KG1 (cell line): ENCODE results near the gene IKZF1.

Experiments
- DNase-seq: peaks from one replicate; lab custom pipeline; 2025; lab: John Stamatoyannopoulos, UW

Gene IKZF1

DNA sequence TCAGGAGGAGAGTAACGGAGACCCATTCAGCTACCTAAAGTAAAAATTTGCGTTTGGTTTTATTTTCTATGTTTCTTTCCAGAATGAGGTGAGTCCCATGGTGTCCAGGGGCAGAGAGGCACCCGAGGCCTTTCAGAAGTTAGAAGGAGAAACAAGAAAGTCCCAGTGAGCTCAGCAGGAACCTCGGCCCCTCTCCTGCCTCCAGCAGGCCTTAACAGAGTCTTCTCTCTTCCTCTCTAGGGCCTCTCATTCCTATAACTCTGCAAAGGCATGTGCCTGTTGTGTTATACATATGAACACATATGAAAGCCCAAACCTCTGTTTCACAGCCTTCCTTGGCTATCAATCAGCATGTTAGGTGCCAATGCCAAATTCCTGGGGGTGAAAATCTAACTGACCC, 20.8 kb upstream of the IKZF1 start:
- DNase-seq = no peak

DNA sequence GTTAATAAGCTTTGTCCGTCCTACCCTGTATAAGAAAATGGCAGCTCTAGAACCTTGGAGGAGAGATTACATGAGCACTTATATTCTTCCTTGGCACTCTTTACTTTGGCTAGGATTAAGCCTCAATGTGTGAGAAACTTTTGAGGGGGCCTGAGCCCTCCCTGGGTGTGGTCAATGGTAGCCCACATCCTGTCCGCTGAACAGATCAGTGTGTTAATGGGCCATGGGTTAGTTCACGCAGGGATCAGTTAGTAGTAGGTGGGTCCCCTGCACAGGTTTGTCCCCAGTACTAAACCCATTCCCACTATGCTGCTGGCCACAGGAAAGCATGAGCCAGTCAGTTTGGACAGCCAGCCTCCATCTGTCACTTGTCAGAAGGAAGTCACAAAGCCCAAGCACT, 20.2 kb upstream of the IKZF1 start:
- DNase-seq = no peak

DNA sequence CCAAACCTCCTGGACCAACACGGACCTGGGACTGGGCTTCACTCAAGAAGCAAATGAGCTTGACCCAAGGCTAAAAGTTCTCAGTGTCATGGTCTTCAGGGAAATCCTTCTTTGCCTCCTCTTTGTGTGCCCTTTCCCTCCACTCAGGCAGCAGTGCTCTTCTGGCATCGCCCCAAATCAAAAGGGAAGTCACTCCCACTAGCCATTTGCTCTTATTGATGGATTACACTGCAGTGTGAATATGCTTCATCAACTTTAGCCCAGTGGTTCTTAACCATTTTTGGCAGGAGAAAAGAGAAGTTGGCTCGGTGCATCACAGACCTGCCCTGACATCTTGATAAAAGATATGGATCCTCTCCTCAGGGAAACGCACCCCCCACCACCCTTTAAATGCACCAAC, 19.2 kb upstream of the IKZF1 start:
- DNase-seq = peak; percentile 11

DNA sequence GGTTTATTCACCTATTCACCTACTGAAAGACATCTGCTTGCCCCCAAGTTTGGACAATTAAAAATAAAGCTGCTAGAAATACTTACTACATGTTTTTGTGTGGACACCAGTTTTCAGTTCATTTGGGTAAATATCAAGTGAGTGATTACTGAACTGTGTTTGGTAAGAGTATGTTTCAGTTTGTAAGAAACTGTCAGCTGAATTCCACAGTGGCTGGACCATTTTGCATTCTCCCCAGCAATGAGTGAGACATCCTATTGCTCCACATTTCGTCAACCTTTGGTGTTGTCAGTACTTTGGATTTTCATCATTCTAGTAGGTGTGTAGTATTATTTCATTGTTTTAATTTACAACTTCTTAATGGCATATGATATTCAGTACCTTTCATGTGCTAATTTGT, 17.4 kb upstream of the IKZF1 start:
- no peak for DNase-seq

DNA sequence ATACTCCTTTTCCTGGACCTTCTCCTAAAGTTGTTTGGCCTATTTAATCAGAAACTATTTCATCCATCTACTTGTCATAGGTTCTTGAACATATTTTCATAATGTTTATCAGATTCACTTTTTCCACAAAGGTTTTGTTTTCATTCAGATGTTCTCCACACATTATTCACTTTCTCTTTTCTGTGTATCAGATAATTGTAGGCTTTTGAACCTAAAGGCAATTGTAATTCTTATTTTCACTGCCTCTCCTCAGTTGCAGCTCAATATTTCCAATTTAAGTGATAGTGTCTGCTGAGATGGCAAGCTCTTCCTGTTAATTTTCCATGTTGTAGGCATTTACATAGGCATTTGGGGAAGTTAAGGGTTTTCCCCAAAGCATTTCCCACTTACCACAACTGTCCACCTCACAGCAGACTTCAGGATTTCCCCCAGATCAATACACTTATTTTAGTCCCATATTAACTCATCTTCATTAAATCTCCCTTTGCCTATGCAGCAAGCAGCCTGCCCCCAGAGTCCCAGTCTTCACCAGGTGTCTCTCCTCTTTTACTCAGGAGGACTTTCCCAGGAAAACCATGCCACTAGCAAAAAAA, 12.3 kb upstream of the IKZF1 start:
- no peak for DNase-seq

DNA sequence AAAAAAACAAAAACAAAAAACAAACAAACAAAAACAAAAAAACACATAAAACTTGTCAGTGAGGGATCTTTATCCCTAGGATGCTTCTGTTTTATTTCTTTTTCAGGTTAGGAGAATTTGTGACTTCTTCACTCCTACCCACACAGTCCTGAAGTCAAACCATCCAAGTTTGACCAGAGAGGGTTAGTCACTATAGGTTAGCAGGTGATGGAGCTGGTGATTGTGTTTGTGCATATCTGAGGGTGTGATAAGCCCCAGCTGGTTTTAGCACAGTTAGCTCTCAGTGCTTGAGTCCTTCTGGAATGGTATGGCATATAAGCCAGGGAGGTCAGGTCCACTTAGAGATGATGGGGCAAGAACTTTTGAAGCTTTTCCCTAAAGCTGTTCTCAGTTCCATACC, 11.8 kb upstream of the IKZF1 start:
- DNase-seq = no peak

DNA sequence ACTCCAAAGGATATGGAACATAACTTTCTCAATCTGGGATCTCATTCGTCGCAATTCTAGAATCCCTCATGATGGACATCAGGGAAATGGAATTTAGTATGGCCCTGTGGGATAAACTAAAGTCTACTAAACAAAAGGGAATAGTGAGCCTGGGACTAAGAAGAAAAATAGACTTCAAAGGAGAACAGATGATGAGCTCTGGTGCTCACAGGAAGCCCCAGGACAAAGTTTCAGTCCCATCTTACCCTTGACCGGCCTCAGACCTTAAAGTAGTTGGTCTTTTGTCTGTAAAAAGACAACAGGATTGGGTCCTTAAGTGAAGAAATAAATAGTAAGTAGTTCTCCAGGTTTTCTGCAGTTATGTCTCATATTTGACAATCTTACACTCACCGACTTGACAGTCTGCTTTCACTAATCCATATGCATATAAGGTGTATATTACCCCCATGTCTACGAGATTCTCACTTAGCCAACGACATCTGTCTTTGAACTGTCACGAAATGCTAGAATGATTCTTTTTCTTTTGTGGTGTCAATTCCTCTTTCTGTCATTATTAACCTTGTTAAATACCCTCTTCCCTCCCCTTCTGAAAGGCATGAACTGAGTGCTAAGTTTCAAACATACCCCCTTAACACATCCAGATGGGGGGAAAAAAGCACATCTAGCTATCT, 10.9 kb upstream of the IKZF1 start:
- DNase-seq = no peak

DNA sequence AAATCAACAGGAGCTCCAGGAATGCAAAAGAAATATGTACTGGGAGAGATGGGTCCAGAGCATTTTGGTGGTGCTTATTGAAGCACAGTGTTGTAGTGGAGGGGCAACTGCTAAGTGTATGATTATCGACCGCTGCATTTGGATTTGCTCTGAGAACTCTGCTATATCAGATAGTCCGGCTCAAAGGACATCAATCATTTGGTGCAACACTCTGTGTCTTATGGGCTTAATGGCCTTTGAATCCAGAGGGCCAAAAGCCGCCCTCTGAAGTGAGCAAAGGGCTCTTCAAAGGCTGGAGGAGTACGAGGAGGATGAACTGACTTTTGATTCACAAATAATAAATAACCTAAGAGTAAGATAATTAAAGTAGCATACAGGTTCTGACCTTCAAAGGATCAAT, 9.4 kb upstream of the IKZF1 start:
- DNase-seq = no peak

DNA sequence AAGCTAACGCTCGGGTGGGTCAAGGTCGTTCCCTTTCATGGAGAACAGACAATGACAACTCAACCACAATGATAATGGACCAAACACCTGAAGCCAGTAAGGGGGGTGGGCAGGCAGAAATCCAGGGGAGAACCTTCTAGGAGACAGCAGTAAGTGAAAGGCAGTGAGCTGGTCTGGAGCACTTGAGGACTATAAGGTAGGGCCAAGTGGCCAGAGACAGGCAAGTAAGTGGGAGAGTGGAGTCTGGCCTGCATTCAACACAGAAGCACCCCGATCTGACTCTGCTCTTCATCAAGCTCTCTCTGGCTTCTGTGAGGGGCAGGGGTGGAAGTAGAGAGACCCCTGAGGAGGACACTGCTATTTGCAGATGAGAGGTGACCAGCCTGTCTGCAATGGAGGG, 7.7 kb upstream of the IKZF1 start:
- no peak for DNase-seq

DNA sequence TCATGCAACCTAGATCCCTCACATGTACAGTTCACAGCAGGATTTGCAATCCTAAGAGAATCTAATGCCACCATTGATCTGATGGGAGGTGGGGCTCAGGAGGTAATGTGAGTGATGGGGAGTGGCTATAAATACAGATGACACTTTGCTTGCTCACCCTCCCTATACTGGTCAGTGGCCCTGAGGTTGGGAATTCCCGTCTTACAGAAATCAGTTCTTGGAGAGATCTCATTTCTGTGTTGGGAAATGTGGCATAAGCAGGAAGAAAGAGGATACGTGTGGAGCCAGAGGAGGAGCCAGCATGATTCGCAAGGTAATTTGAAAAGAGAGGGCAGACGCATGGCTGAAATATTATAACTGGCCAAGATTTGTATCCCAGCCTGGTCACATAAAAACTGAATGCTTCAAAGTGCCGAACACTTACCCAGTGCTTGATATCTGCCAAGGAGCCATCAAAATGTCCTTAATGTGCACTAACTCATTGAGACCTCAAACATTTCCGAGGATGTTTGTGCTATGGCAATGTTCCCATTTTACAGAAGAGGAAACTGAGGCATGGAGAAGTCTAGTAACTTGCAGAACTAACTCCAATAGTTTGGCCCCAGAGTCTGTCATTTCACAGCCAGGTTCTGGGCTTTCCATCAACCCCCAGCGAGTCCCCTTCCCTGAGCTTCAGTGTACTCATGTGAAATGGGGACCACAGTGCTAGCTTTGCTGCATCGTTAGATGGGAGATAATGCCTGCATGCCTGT, 5.5 kb upstream of the IKZF1 start:
- DNase-seq = no peak

DNA sequence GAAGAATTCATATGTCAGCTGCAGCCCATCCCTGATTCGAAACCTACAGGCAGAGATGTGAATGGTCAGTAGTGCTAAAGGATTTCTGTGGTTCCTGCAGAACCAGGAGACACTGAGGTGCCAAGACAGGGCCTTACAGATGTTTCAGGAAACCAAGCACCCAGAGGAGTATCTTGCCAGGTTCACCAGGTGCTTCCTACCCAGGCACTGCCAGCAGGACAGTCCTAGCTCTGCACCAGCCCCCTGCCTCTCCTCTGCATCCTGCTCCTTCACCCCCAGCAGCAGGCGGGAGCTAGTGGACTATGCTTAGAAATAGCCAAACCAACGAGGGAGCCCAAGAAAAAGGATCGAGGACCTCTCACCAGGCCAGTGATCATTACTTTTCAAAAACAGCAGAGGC, 4.2 kb upstream of the IKZF1 start:
- no peak for DNase-seq

DNA sequence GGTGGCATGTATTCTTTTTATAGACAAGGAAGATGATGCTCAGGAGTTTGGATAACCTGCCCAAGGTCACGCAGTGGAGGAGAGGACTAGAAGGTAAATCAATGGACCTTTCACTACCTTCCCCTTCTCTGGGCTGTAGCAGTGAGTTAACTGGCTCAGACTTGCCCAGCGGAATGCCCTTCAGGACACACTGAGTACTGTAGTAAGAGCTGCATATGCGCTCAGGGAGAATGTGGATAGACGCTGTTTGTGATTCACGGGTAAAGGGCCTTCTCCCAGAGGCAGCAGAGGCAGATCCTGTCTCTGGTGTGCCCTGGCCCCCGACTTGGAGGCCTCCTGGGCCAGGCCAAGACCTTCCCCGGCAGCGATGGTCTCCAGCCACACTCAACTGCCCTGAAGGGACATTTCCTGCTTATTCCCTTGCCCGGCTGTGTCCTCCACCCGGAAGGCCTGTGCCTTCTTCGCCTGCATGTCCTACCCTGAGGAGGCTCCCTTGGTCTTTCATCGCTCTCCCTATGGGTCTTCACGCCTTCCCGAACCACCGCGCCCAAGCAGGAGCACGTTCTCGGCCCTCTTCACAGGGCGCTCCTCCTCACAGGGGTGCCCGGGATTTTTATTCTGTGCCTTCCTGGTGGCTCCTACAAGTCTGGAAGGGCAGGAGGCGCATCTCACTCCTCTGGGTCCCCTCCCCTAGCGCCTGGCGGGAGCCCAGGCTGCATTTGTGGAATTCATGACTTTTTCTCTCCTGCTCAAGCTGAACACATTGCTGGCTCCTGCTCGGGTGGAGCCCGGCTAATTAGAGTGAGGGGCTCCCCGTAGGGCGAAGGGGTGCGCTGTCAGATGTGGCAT, 1.8 kb upstream of the IKZF1 start:
- DNase-seq = no peak

DNA sequence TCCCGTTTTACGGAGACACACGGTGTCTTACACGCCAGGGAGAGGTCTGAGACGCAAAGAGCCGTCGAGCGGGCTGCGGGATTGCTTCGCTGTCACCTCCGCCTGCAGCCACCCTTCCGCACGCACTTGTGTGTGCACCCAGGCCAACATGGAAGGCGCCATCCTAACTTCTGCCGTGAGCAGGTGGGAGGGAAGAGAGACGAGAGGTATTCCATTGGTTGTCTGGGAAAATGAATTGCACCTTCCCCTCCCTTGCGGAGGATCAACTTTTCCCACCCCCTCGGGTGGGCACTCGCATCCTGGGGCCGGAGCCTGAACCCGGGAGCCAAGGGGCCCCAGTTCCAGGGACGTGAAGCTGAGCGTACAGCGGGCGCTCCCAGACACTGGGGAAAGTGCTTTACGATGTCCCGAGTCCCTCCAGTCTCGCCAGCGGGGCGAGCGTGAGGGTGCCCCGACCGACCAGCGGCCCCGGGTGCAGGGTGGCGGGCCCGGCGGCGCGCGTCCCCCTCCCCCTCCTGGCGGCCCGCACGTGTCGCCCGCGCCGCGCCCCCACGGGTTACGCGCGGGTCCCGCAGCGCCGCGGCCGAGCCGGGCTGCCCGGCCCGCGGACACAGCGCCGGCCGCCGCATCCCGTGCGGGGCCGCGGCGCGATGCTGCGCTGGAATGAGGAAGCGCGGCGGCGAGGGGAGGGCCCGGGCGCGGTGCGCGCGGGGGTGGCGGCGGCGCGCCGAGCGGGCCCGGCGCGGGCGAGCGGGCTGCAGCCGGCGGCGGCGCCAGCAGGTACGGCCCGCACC, 984 bp upstream of the IKZF1 start:
- DNase-seq = no peak

DNA sequence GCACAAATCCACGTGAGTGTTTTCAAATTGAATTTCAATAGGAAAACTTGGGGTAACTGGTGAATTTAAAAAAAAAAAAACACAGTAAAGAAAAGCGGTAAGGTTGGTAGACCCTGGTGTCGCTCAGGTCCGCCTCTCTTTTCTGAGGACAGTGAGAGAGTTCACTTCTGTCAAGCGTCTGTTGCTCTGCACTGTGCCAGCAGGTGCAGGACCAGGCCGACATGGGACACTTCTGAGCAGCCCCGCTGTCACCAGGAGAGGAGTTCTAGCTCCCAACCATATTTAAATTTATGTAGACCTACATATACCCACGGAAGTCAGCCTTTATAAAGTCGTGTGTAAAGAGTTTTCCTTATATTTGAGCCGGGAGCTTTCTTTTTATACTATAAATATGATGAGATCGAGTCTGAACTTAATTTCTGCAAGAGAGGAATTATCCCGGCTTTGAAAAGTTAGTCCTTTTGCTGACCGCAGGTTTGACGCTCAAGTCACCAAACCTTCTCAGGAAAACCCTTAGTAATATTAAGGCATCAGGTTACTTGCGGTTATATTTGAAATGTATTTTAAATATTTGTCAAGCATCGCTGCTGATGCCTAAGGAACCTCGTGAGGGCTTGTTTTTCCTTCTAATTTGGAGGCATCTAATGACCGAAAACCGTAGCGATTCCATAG, 531 bp downstream of the IKZF1 start:
- peak; percentile 61 for DNase-seq

DNA sequence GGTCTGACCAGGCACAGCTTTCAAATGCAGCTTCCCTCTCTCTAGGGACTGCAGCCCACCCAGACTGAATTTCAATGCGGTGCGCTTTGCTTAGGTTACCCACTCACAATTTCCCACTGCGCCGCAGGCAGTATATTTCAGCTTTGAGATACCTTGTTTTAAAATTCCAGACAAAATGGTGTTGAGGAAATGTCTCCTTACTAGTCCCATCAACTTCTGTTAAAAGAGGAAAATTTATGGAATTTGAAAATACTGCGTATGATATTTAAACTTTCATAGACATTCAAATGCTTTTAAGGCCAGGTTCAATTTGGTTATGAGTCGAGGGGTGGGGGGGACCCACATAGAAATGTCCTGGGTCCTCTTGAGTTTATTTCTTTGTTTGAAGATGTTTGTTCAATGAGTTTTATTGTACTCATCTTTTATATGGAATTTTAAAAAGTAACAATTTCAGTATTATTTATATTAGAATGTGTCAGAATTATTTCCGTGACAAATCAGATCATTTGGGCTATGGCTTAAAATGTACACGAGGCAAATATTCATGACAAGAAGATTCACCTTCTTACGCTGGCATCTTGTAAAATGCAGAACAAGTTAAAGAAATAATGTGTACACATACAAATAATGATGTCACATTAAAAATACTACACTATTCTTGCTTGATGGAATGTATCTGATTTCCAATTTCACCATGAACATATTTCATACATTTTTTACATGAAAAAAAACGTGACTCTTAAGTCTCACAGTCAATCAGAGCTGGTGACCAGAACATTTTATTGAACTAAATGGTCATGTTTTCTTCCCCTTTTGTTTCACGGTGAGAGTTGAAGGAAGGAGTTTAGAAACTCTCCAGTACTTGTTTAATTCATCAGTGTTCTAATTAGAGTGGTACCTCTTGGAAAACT, 1.3 kb downstream of the IKZF1 start:
- DNase-seq = no peak

DNA sequence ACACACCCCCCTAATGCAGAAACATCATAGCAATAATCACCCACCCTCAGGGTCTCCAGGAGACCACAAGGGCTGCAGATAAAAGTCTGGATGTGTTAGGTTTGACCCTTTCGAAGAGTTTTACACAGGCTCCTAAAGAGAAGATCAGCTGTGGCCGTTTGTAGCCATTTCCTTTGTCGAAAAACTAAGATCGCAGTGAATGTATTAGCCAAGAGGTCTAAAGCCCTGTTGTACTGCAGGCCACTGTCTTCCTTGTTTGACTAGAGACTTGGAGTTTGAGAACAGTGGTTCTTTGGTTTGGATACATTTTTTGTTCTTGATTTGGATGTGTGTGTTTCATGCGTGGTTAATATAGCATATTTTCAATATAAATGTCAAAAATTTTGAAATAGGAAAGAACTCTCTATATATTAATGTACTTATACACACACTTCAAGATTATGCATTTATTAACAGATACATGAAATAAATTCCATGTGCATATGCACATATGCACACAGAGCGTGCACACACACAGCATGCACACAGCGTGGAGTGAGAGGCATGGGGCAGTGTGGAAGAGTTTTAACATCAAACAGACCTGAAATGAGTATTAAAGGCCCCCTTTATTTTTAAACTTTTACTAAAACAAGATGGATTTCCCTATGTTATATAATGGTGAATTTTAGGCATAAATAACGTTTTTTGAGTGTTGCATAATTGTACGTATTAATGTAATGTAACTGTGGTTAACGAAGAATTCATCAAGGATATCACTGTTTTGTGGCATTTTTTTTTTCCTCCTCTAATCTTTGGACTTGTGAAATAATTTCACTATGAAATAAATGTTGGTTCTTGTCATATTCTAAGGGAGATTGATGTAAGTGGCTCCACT, 2.2 kb downstream of the IKZF1 start:
- DNase-seq = peak; percentile 61

DNA sequence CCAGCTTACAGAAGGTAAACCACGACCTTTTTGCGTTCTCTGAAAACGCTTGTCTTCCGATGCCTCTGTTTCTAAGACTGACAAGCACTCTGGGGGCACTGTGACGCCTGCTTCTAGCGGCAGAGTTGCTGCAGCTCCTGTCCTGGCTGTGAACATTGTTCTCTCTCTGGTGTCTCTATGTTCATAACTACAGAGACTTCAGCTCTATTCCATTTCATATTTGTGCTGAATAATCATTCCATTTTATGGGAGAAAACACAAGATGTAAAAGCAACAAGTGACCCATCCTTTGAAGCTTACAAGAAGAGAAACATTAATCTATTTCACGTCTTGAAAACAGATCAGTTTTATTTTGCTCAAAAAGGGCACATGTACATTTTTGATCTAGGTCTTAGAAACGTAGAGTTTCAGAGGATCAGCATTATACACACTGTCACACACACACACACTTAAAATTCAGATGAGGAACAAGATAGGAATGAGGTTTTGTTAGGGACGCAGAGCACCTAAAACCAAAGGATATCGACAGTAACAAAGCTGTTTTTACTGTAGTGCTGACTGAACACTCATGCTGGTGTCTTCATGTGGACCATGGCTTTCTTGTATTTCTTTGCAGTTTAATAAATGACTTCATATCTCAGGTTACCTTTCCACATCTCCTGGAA, 3.0 kb downstream of the IKZF1 start:
- DNase-seq = peak; percentile 60

DNA sequence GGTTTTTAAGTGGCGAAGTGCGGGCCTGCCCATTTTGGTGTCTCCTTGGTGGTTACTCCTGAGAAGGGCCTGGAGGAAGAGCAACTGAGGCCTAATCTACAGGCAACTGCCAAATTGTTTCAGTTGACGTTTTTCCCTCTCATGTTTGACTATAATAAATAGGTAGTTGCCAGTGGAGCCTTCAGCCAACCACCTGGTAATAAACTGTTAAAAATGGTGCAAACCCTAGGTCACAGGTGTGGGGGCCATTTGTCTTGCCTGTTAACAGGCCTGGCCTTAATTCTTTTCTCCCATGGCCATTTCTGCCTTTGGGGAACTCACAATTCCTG, 3.7 kb downstream of the IKZF1 start:
- DNase-seq = no peak
